ENCODE measurements around the gene ETV3L.

GRCh38 chr1:157115851-157116736 is 16.5 kb upstream of the ETV3L start:
- TF ChIP-seq, protein P1, sequence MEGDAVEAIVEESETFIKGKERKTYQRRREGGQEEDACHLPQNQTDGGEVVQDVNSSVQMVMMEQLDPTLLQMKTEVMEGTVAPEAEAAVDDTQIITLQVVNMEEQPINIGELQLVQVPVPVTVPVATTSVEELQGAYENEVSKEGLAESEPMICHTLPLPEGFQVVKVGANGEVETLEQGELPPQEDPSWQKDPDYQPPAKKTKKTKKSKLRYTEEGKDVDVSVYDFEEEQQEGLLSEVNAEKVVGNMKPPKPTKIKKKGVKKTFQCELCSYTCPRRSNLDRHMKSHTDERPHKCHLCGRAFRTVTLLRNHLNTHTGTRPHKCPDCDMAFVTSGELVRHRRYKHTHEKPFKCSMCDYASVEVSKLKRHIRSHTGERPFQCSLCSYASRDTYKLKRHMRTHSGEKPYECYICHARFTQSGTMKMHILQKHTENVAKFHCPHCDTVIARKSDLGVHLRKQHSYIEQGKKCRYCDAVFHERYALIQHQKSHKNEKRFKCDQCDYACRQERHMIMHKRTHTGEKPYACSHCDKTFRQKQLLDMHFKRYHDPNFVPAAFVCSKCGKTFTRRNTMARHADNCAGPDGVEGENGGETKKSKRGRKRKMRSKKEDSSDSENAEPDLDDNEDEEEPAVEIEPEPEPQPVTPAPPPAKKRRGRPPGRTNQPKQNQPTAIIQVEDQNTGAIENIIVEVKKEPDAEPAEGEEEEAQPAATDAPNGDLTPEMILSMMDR (IDR thresholded peaks at IDR 0.05; ENCODE audit: low read depth, low read length, poor library complexity, severe bottlenecking) = no peak
- no peak for TF ChIP-seq EZH2phosphoT487 (IDR thresholded peaks at IDR 0.05; ENCODE audit: borderline replicate concordance, low read length)

Measured in DOHH2 (cell line).